ENCODE data around the gene TFCP2L1. TPM values are rescaled to one million over a fixed set of nuclear protein-coding genes. Genes with fewer than 3 reads are reported as not detected.
"Not testable (repeated sequence)": the region's sequence is repeated elsewhere in the genome, so short reads cannot be mapped to it uniquely, and the experiment has no call there.

TFCP2L1 gene
- total RNA-seq, 2 experiments from 2014 or later: 0.03 to 0.06 TPM

DNA sequence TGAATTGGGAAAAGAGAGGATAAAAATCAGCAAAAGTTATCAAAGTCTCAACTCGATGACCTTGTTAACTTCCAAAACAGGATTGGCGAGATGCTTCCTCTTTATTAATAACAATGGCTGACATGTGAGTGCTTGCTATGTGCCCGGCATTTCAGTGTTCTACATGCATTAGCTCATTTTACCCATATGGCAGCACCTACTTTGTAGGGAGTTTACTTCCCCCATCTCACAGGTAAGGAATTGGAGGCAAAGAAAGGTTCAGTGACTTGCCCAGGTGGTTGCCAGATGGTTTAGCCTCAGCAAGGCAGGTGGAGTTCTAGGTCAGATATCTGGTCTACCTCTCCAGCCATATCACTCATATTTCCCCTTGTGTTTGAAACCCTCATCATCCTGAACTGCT, 12.4 kb downstream of the TFCP2L1 start:
- no peak for ATAC-seq (ENCODE audit: low read depth)
- DNase-seq: no peak
- no peak overlapping the region for H3K4me3 Mint-ChIP-seq
- no peaks in the 10 kb centered on the region for H3K4me1 Mint-ChIP-seq
- no peaks in the 10 kb centered on the region for H3K9me3 Mint-ChIP-seq
- no peaks in the 10 kb centered on the region for H3K36me3 Mint-ChIP-seq
- peaks cover 7% of the 10 kb centered on the region for H3K27me3 Mint-ChIP-seq
- POLR2A ChIA-PET: no interaction called here
- no peak overlapping the region for H3K27ac Mint-ChIP-seq

DNA sequence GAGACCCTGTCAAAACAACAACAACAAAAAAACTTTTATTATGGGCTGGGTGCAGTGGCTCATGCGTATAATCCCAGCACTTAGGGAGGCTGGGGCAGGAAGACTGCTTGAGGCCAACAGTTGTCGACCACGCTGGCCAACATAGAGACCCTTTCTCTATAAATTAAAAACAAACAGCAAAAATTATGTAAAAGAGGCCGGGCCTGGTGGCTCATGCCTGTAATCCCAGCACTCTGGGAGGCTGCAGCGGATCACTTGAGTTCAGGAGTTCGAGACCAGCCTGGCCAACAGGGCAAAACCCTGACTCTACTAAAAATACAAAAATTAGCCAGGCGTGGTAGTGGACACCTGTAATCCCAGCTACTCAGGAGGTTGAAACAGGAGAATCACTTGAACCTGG, 15.6 kb downstream of the TFCP2L1 start:
- DNase-seq; ATAC-seq (ENCODE audit: low read depth); H3K9me3 Mint-ChIP-seq; H3K36me3 Mint-ChIP-seq; H3K27ac Mint-ChIP-seq; H3K4me3 Mint-ChIP-seq; H3K4me1 Mint-ChIP-seq; POLR2A ChIA-PET; H3K27me3 Mint-ChIP-seq: not testable (repeated sequence)

DNA sequence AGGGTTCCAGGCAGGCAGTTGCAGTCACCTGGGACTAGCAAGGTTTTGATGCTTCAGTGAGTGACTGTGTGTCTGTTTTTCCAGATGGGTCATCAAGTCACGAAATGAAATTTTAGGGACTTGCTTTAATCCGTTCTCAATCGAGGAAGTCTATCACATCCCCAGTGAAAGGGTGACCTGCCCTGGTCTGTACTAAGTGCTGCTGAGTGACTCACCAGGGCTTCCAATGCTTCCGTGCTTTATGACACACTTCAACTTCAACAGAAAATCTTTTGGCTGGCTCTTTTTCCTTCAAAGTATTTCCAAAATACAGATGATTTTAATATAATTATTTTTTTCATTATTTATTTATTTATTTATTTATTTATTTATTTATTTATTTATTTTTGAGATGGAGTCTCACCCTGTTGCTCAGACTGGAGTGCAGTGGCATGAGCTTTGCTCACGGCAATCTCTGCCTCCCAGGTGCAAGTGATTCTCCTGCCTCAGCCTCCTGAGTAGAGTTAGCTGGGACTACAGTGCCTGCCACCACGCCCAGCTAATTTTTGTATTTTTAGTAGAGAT, 18.4 kb downstream of the TFCP2L1 start:
- no peak for ATAC-seq (ENCODE audit: low read depth)
- DNase-seq: no peak
- no peak overlapping the region for H3K4me3 Mint-ChIP-seq
- H3K4me1 Mint-ChIP-seq: no peaks in the 10 kb centered on the region
- H3K9me3 Mint-ChIP-seq: no peaks in the 10 kb centered on the region
- no peak overlapping the region for H3K27ac Mint-ChIP-seq
- no peaks in the 10 kb centered on the region for H3K36me3 Mint-ChIP-seq
- peaks cover 4% of the 10 kb centered on the region for H3K27me3 Mint-ChIP-seq
- POLR2A ChIA-PET: no interaction called here

DNA sequence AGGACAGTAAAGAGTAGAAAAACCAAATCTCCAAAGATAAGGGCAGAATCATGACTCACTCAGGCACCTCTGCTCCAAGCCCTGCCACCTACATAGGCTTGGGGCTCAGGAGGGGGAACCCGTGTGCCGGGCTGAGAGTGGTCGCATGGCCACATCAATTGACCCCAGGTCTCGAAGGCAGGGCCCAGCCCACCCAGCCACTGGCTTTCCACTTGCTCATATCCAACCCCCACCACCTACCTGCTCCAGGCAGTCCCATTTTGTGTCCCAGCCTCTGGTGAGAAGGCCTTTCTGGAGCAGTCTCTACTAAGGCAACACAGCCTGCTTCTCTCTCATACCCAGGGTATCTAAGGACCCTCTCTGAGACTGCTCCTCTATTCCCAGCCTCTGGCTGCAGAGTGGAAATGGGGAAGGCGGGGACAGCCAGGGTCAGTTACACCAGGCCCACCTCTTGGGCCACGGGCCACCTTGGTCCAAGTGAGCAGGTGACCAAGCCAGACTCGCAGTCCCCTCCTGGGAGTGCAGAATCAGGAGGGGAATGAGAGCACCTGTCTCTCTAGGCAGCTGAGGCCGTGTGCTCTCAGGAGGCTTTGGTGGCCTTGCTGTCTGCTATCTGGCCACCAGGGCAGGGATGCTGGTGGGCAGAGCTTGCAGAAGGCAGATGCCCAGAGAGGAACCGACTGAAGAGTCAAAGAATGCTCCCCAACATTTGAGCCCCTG, 20.8 kb downstream of the TFCP2L1 start:
- no peaks in the 10 kb centered on the region for H3K4me1 Mint-ChIP-seq
- DNase-seq (no peak), ATAC-seq (ENCODE audit: low read depth) (no peak)
- H3K27ac Mint-ChIP-seq: no peak overlapping the region
- no peak overlapping the region for H3K4me3 Mint-ChIP-seq
- H3K27me3 Mint-ChIP-seq: peaks cover 2% of the 10 kb centered on the region
- POLR2A ChIA-PET: no interaction called here
- H3K9me3 Mint-ChIP-seq: no peaks in the 10 kb centered on the region
- no peaks in the 10 kb centered on the region for H3K36me3 Mint-ChIP-seq

DNA sequence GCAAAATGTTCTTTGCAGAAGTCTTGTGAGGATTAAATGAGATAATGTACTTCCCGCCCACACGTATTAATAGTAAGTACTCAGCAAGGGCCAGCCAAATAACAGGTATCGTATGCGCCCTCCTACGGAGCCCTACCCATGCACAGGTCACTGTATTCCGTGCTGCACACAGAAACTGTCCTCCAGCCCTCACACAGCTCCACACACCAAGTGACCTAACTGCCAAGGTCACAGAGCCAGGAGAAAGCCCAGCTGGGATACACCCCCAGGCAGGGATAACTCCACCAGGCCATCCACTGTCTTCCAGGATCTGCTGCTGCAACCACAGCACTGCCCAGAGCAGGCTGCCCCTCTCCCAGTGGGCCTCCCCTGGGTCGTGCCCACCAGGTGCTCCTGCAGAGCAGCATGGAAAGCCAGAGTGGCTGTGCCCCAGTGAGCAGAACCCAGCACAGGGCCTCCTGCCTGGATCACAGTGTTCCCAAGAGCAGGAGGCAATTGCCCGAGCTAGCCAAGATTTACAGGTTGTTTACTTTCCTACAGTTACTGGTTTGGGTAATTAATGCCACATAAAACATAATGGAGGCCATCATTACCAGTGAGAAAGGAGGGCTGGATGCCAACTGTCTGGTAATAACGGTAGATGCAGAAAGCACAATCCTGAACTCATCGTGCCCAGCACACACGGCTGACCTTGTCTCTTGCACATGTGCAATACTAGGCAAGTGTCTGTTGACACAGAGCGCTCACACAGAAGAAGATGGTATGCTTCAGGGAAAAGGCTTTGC, 24.4 kb downstream of the TFCP2L1 start:
- Mint-ChIP-seq H3K4me1 (peaks cover 2% of the 10 kb centered on the region), H3K36me3 (no peaks in the 10 kb centered on the region), H3K4me3 (no peak overlapping the region), H3K9me3 (no peaks in the 10 kb centered on the region), H3K27me3 (peaks cover 9% of the 10 kb centered on the region), H3K27ac (no peak overlapping the region)
- DNase-seq (no peak), ATAC-seq (ENCODE audit: low read depth) (no peak)
- POLR2A ChIA-PET: interaction anchor here (0.6 kb wide), 1 partner anchor 109 kb away, joined by 5 read pairs; no protein-coding TSS in a partner anchor

DNA sequence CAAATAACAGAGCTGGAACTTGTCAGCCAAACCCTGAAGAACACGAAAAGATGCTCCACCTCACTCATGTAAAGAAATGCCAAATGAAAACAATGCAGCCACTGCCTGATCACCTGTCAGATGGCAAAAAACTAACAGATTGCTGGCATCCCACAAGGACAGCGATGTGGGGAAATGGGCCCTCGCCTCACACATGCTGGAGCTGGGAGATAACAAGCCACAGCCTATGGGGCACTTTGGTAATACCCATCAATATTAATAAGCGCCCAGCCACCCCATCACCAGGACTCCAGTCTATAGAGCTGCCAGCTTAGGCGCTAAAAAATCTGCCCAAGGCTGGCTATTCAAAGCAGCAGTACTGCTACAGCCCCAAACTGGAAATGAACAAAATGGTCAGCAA, 27.0 kb downstream of the TFCP2L1 start:
- H3K27me3 Mint-ChIP-seq: peaks cover 8% of the 10 kb centered on the region
- H3K4me3 Mint-ChIP-seq: no peak overlapping the region
- ATAC-seq (ENCODE audit: low read depth) (no peak), DNase-seq (no peak)
- H3K4me1 Mint-ChIP-seq: peaks cover 2% of the 10 kb centered on the region
- POLR2A ChIA-PET: no interaction called here
- H3K27ac Mint-ChIP-seq: no peak overlapping the region
- H3K9me3 Mint-ChIP-seq: no peaks in the 10 kb centered on the region
- no peaks in the 10 kb centered on the region for H3K36me3 Mint-ChIP-seq

DNA sequence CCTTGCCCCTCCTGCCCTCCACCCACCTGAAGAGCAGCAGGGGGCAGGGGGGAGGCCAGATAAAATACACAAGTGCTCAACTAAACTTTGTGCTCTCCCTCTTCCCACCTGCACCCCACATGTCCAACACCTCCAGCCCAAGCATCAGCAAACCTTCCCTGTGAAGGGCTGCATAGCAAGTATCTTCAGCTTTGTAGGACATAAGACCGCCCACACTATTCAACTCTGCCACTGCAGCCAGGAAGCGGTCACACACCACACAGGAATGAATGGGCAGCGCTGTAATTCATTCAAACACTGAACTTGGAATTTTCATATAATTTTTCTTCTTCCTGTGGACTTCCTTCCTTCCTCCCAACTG, 27.5 kb downstream of the TFCP2L1 start:
- Mint-ChIP-seq H3K4me3 (no peak overlapping the region), H3K36me3 (no peaks in the 10 kb centered on the region), H3K4me1 (peaks cover 2% of the 10 kb centered on the region), H3K27ac (no peak overlapping the region), H3K9me3 (no peaks in the 10 kb centered on the region), H3K27me3 (peaks cover 8% of the 10 kb centered on the region)
- no peak for ATAC-seq (ENCODE audit: low read depth)
- POLR2A ChIA-PET: interaction anchor here (0.6 kb wide), 1 partner anchor 505 kb away, joined by 5 read pairs; no protein-coding TSS in a partner anchor
- no peak for DNase-seq

DNA sequence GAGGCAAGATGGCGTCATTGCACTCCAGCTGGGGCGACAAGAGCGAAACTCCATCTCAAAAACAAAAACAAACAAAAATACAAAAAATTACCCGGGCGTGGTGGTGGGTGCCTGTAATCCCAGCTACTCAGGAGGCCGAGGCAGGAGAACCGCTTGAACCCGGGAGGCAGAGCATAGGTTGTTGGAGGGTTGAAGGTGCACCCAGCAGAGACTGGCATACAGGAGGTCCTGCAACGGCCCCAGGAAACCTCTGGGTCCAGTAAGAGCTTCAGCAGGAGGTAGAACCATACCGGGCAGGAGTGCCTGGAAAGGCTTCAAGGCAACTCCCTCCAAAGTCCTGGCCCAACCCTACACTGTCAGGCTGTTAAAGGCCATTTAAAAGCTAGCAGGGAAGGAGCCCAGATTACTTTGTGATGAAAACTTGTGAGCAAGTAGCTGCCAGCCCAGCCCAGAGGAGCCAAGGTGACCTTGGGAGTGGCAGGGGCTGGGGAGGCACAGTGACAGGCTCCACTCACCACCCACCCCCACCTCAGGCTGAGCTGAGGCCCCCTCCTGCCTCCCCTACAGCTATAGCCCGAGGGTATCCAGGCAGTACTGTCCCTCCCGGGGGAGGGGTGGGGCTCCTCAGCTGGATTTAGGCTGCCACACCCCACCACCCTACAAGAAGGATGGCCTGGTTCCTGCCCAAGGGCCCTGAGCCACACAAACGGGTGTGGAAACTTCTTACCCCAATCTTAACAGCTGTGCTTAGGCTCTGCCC, 28.1 kb downstream of the TFCP2L1 start:
- POLR2A ChIA-PET: interaction anchor here (0.6 kb wide), 1 partner anchor 506 kb away, joined by 5 read pairs; no protein-coding TSS in a partner anchor
- Mint-ChIP-seq H3K4me1 (peaks cover 2% of the 10 kb centered on the region), H3K36me3 (no peaks in the 10 kb centered on the region), H3K27ac (no peak overlapping the region), H3K4me3 (no peak overlapping the region), H3K9me3 (no peaks in the 10 kb centered on the region), H3K27me3 (peaks cover 8% of the 10 kb centered on the region)
- no peak for DNase-seq
- no peak for ATAC-seq (ENCODE audit: low read depth)

DNA sequence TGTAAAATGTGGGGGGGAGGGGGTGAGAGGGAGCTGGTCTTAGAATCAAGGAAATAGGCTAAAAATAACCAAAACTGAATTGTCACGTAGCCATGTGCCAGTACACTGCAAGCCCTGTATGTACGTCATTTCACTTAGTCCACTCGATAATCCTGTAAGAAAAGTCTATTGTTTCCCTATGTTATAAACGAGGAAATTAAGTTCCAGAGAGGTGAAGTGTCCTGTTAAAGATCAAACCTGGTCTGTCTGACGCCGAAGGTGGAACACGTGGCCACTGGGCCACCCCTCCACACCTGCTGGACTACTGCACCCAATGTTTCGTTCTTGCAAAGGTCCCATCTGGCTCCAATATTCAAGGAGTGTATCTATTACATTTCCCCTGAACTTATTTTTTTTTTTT, 29.6 kb downstream of the TFCP2L1 start:
- Mint-ChIP-seq H3K4me3 (no peak overlapping the region), H3K27me3 (peaks cover 10% of the 10 kb centered on the region), H3K36me3 (no peaks in the 10 kb centered on the region), H3K4me1 (peaks cover 2% of the 10 kb centered on the region), H3K27ac (no peak overlapping the region), H3K9me3 (no peaks in the 10 kb centered on the region)
- no peak for ATAC-seq (ENCODE audit: low read depth)
- DNase-seq: no peak
- POLR2A ChIA-PET: no interaction called here

DNA sequence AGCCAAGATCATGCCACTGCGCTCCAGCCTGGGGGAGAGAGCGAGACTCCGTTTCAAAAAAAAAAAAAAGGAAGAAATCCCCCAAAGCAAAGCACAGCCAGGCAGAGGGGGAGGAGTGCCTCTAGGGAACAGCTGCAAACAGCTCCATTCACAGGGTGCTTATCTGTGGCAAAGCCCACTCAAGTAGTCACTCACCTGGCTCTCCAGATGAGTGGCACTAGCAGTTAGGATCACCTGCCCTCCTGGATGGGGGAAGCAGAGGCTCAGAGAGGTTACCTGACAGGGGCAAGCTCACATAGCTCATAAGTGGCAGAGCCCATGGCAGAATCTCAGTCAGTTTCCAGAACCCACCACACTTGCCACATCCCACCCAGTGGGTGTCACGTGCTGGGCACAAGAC, 30.3 kb downstream of the TFCP2L1 start:
- Mint-ChIP-seq H3K36me3 (no peaks in the 10 kb centered on the region), H3K27ac (no peak overlapping the region), H3K4me3 (no peak overlapping the region), H3K4me1 (peaks cover 2% of the 10 kb centered on the region), H3K27me3 (peaks cover 10% of the 10 kb centered on the region), H3K9me3 (no peaks in the 10 kb centered on the region)
- POLR2A ChIA-PET: no interaction called here
- DNase-seq: no peak
- ATAC-seq (ENCODE audit: low read depth): no peak

DNA sequence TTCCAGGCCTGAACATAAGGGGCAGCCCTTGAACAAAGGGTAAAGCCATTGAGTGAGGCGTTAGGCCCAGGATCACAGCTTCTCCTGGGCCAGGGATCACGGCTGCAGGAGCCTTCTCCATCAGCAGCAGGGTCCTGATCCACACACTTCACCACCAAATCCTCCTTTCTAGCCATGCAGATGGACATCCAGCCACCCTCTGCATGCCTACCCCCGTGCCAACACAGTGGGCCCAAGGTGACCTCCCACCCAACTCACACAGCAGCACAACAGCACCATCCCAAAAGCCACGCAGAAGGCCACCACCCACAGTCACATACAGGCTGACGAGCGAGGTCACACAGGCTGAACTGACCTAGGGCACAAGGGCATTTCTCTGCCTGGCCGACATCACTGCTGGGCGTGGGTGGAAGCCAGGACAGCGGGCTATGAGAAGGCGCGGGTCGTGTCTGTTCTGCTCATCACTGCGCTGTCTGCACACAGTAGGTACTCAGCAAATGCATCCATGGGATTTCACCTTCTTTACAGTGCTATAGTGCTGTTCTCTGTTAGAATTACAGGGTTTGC, 31.2 kb downstream of the TFCP2L1 start:
- ATAC-seq (ENCODE audit: low read depth): no peak
- DNase-seq: no peak
- H3K4me3 Mint-ChIP-seq: no peak overlapping the region
- no peaks in the 10 kb centered on the region for H3K9me3 Mint-ChIP-seq
- H3K27ac Mint-ChIP-seq: no peak overlapping the region
- H3K4me1 Mint-ChIP-seq: peaks cover 2% of the 10 kb centered on the region
- H3K27me3 Mint-ChIP-seq: peaks cover 10% of the 10 kb centered on the region
- no peaks in the 10 kb centered on the region for H3K36me3 Mint-ChIP-seq
- POLR2A ChIA-PET: no interaction called here

DNA sequence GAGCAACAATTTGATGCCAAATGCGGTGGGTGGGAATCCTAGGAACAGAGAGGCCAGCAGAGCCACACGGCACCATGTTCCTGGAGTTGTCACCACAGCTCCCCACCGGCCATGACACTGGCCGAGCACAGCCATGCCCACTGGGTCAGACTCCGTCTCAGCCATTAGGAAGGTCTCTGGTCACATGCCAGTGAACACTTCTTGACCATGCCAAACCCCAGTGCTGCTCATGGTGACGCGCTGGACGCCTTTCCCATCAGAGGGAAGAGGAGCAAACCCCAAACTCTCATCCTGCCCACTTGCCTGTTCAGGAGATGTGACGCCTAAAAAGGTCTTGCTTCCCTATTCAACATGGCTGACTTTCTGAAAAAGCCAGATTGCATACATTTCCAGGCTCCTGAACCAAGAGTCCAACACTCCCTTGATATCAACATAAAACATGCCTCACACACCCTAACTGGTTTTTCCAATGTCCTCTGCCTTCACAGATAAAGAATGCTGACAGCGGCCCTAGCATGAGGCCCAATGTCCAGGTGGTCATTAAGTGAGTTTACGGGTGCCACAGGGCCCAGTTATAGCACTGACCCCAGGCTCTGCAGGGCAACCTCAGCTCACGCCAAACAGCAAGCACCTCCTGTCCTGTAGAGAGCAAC, 31.9 kb downstream of the TFCP2L1 start:
- Mint-ChIP-seq H3K9me3 (no peaks in the 10 kb centered on the region), H3K4me1 (peaks cover 2% of the 10 kb centered on the region), H3K4me3 (no peak overlapping the region), H3K27ac (no peak overlapping the region), H3K36me3 (no peaks in the 10 kb centered on the region), H3K27me3 (peaks cover 7% of the 10 kb centered on the region)
- ATAC-seq (ENCODE audit: low read depth): no peak
- POLR2A ChIA-PET: no interaction called here
- DNase-seq: no peak

DNA sequence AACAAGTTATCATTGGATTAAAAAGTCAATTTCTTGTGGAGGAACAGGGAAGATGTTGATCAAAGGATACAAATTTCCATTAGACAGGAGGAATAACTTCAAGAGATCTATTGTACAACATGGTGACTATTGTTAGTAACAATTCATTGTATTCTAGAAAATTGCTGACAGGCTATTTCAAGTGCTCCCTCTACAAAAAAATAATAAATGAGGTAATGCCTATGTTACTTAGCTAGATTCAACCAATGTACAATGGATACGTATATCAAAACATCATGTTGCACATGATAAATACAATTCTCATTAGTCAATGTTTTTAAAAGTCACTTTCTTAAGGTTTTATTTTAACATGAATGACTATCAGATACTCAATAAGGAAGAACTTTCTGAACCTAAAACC, 33.5 kb downstream of the TFCP2L1 start:
- POLR2A ChIA-PET: no interaction called here
- H3K4me1 Mint-ChIP-seq: no peaks in the 10 kb centered on the region
- ATAC-seq (ENCODE audit: low read depth): no peak
- peaks cover 2% of the 10 kb centered on the region for H3K27me3 Mint-ChIP-seq
- no peak overlapping the region for H3K4me3 Mint-ChIP-seq
- H3K27ac Mint-ChIP-seq: no peak overlapping the region
- no peak for DNase-seq
- no peaks in the 10 kb centered on the region for H3K36me3 Mint-ChIP-seq
- no peaks in the 10 kb centered on the region for H3K9me3 Mint-ChIP-seq
